HUES48 (cell line): ENCODE data around the gene DZIP3.
"Not testable (repeated sequence)": the region's sequence is repeated elsewhere in the genome, so short reads cannot be mapped to it uniquely, and the experiment has no call there.

Source experiments
- H3K27ac ChIP-seq: one replicate; pipeline ENCODE4 v1.7.0; 2013; ENCODE audit warnings: low read depth, low read length, inconsistent platforms
- H3K27me3 ChIP-seq: 2 replicates; pipeline ENCODE4 v1.6.1; 2013; ENCODE audit warnings: mild to moderate bottlenecking, low read length; ENCODE audit not compliant: control insufficient read depth, insufficient read depth
- H3K36me3 ChIP-seq: 2 replicates; pipeline ENCODE4 v1.6.1; 2013; ENCODE audit warnings: low read length; ENCODE audit not compliant: control insufficient read depth, insufficient read depth
- H3K4me1 ChIP-seq: 2 replicates; pipeline ENCODE4 v1.6.1; 2013; ENCODE audit warnings: mild to moderate bottlenecking, low read length; ENCODE audit not compliant: control insufficient read depth, insufficient read depth
- H3K4me3 ChIP-seq: 2 replicates; pipeline ENCODE4 v1.5.1; 2013; ENCODE audit warnings: mild to moderate bottlenecking, low read depth, low read length
- H3K9ac ChIP-seq: 2 replicates; pipeline ENCODE4 v1.6.1; 2013; ENCODE audit warnings: mild to moderate bottlenecking, low read depth, low read length, moderate library complexity
- H3K9me3 ChIP-seq: 2 replicates; pipeline ENCODE4 v1.6.1; 2013; ENCODE audit warnings: low read length; ENCODE audit not compliant: control insufficient read depth, insufficient read depth

Gene DZIP3

GRCh38 chr3:108629974-108630373 lies 40.5 kb downstream of the DZIP3 start:
- Histone ChIP-seq H3K27ac (no peak overlapping the region), H3K36me3 (peaks cover 54% of the 10 kb centered on the region), H3K4me3 (no peak overlapping the region), H3K9me3 (no peaks in the 10 kb centered on the region), H3K27me3 (no peaks in the 10 kb centered on the region), H3K4me1 (no peaks in the 10 kb centered on the region), H3K9ac (no peak overlapping the region)

DNA sequence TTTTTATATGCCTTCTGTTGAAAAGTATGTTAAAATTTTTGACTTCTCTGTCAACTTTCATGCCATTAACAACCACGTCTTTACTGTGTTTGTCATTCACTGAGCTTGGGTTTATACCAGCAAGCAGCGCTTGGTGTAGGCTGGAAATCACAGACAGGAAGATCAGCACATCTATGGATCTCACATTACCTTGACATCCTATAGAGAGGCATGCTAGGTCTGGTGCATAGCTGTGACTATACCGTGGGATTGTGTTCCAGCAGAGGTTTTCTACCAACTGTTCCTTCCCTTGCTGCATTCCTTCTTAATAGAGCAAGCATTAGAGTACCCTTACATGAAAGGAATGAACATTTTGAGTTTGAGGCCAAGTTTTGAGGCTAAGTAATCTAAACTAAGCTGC lies 53.0 kb downstream of the DZIP3 start:
- Histone ChIP-seq H3K27ac (no peak overlapping the region), H3K36me3 (peaks cover 20% of the 10 kb centered on the region), H3K4me3 (no peak overlapping the region), H3K27me3 (no peaks in the 10 kb centered on the region), H3K4me1 (peaks cover 15% of the 10 kb centered on the region; the same call in 1 of the 2 replicates), H3K9ac (no peak overlapping the region), H3K9me3 (no peaks in the 10 kb centered on the region)

- no peak overlapping the region for H3K9ac ChIP-seq
- peak overlapping the region; percentile 53 for H3K27ac ChIP-seq
- no peaks in the 10 kb centered on the region for H3K9me3 ChIP-seq
- peaks cover 26% of the 10 kb centered on the region for H3K36me3 ChIP-seq
- peaks cover 15% of the 10 kb centered on the region; the same call in 1 of the 2 replicates for H3K4me1 ChIP-seq
- H3K27me3 ChIP-seq: no peaks in the 10 kb centered on the region
- H3K4me3 ChIP-seq: no peak overlapping the region
Observed at GRCh38 chr3:108645364-108645763, 55.8 kb downstream of the DZIP3 start.

GRCh38 chr3:108655664-108656063 lies 66.1 kb downstream of the DZIP3 start:
- H3K9me3 ChIP-seq: peaks cover 24% of the 10 kb centered on the region
- H3K27me3 ChIP-seq, H3K9ac ChIP-seq, H3K27ac ChIP-seq, H3K4me1 ChIP-seq, H3K4me3 ChIP-seq: not testable (repeated sequence)
- peaks cover 51% of the 10 kb centered on the region for H3K36me3 ChIP-seq

GRCh38 chr3:108661699-108662098 lies 72.2 kb downstream of the DZIP3 start:
- no peak overlapping the region for H3K4me3 ChIP-seq
- H3K9ac ChIP-seq: no peak overlapping the region
- H3K9me3 ChIP-seq: no peaks in the 10 kb centered on the region
- H3K4me1 ChIP-seq: peaks cover 12% of the 10 kb centered on the region
- no peak overlapping the region for H3K27ac ChIP-seq
- no peaks in the 10 kb centered on the region for H3K27me3 ChIP-seq
- peaks cover 18% of the 10 kb centered on the region; the same call in 1 of the 2 replicates for H3K36me3 ChIP-seq

DNA sequence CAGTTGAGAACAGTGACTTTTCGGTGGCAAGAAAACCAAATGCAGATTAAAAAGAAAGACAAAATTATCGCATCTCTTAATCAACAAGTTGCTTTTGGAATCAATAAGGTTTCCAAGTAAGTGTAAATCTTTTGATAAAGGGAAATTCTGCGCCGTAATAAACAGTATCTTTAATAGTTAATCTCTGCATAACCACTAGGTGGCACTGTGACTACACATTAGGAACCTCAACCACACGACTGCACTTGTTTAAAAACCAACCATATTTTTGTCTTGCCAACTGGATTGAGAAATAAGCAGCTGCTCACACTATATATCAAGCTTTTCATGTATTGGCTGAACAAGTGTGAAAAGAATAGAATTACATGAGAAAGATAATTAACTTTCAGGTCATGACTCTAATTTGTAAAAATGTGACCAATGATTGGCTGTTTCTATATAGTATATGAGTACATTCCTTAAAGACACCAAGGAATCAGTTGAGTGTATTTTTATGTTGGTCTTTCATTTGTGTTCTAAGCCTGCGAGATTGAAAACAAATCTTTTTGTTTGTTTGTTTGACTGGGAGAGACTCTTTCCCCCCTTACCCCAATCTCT lies 72.7 kb downstream of the DZIP3 start:
- Histone ChIP-seq H3K36me3 (peaks cover 18% of the 10 kb centered on the region; the same call in 1 of the 2 replicates), H3K27me3 (no peaks in the 10 kb centered on the region), H3K9ac (no peak overlapping the region), H3K4me3 (no peak overlapping the region), H3K4me1 (peaks cover 12% of the 10 kb centered on the region), H3K27ac (no peak overlapping the region), H3K9me3 (no peaks in the 10 kb centered on the region)

DNA sequence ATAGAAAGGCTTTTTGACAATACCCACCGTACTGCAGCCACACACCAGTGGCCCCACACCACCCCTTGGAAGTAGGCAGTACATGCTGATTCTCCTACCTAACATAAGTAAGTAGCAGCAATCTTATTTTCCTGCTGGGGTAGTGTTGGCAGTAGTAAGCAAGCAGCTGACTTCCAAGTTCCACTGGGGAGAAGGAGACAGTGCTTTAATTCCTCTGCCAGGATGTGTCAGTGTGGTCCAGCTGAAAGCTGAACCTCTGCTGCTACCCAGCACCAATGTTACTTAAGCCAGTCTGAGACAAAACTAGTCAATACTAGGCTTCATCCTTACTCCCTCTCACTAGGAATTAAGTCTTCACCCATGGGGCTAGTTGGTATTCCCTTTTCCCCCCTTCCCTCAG lies 74.7 kb downstream of the DZIP3 start:
- Histone ChIP-seq H3K4me1 (peaks cover 12% of the 10 kb centered on the region), H3K27me3 (no peaks in the 10 kb centered on the region), H3K4me3 (no peak overlapping the region), H3K36me3 (peaks cover 27% of the 10 kb centered on the region; the same call in 1 of the 2 replicates), H3K9ac (no peak overlapping the region), H3K9me3 (no peaks in the 10 kb centered on the region), H3K27ac (no peak overlapping the region)

- Histone ChIP-seq H3K9me3 (no peaks in the 10 kb centered on the region), H3K9ac (no peak overlapping the region), H3K36me3 (peaks cover 50% of the 10 kb centered on the region), H3K4me1 (peaks cover 12% of the 10 kb centered on the region), H3K27ac (no peak overlapping the region), H3K27me3 (no peaks in the 10 kb centered on the region), H3K4me3 (no peak overlapping the region)
Observed at GRCh38 chr3:108667312-108667711, 77.8 kb downstream of the DZIP3 start.

- H3K36me3 ChIP-seq: peaks cover 48% of the 10 kb centered on the region
- H3K27me3 ChIP-seq: no peaks in the 10 kb centered on the region
- no peaks in the 10 kb centered on the region for H3K9me3 ChIP-seq
- H3K4me3 ChIP-seq: no peak overlapping the region
- H3K27ac ChIP-seq: no peak overlapping the region
- peaks cover 17% of the 10 kb centered on the region for H3K4me1 ChIP-seq
- H3K9ac ChIP-seq: no peak overlapping the region
Observed at GRCh38 chr3:108669208-108669607, 79.7 kb downstream of the DZIP3 start.

GRCh38 chr3:108672701-108673100 lies 83.2 kb downstream of the DZIP3 start:
- no peak overlapping the region for H3K4me3 ChIP-seq
- 0 out of 2 replicates have a peak, but pooled peaks cover 5% of the 10 kb centered on the region for H3K4me1 ChIP-seq
- H3K27ac ChIP-seq: no peak overlapping the region

DNA sequence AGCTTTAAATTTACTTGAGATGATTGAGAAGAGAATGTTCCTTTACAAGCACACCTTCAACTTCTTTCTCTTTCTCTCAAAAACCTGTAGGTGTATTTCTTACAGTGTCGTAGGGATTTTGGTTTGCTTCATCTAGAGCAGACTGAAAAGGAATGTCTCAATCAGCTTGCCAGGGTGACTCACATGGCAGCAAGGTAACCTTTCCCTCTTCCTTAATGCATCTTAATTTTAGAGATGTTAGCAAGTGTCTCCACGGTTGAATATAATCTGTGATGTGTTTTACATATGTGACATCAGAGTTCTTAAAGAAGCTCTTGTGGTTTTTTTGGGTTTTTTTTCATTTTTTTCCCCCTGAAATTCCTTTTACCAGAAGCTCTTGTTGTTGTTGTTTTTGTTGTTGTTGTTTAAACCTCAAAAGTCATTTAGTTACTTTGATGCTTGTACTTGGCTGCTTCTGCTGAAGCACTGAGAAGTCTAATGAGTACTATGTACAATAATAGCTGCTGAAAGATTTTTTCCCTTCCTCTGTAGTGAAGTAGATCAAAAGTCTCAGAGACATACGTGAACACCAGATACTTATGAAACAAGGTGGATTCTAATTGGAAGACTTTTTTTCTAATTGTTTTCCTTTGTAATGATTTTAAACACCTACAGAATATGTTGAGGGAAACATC lies 84.6 kb downstream of the DZIP3 start:
- no peaks in the 10 kb centered on the region for H3K27me3 ChIP-seq
- H3K27ac ChIP-seq: no peak overlapping the region
- peaks cover 59% of the 10 kb centered on the region for H3K36me3 ChIP-seq
- no peaks in the 10 kb centered on the region for H3K9me3 ChIP-seq
- H3K4me3 ChIP-seq: no peak overlapping the region
- H3K4me1 ChIP-seq: 0 out of 2 replicates have a peak, but pooled peaks cover 5% of the 10 kb centered on the region
- no peak overlapping the region for H3K9ac ChIP-seq

More at GRCh38 chr3:108672701-108673100, 83.2 kb downstream of the DZIP3 start:
- peaks cover 58% of the 10 kb centered on the region for H3K36me3 ChIP-seq
- H3K9me3 ChIP-seq: no peaks in the 10 kb centered on the region
- no peak overlapping the region for H3K9ac ChIP-seq
- no peaks in the 10 kb centered on the region for H3K27me3 ChIP-seq
